RWPE1 (cell line): ENCODE results near the gene CAB39.

Source experiments
- CTCF ChIA-PET: fragments of 350-600 bp; sonication (Branson Sonifier 250); formaldehyde crosslinking; extraction: SDS; loops from one replicate; lab custom pipeline; 2021; lab: Yijun Ruan, JAX
- POLR2A ChIA-PET: fragments of 400-600 bp; formaldehyde crosslinking; extraction: SDS; loops from one replicate; lab custom pipeline; 2020; ENCODE audit warnings: antibody characterized with exemption; ENCODE audit not compliant: low non-redundant PET; lab: Yijun Ruan, JAX
- DNase-seq: peaks from one replicate; pipeline ENCODE4 v3.0.0; 2012; ENCODE audit warnings: low spot score
- H3K27ac ChIP-seq: fragments of 450-650 bp; 2 replicates; pipeline ENCODE4 v1.5.1; 2017
- CTCF ChIP-seq: fragments of 450-650 bp; conservative IDR thresholded peaks from 2 replicates; pipeline ENCODE4 v1.5.1; 2017; ENCODE audit warnings: low read depth, mild to moderate bottlenecking

The CAB39 gene

GRCh38 chr2:230706966-230707365 lies 5.7 kb upstream of the CAB39 start:
- no peak for DNase-seq
- H3K27ac ChIP-seq: no peak overlapping the region
- TF ChIP-seq CTCF: no peak
- CTCF ChIA-PET: interaction anchor here (0.7 kb wide), 1 partner anchor 98 kb away, joined by 3 read pairs; no protein-coding TSS in a partner anchor
- POLR2A ChIA-PET: no interaction called here

GRCh38 chr2:230708204-230708603 lies 4.4 kb upstream of the CAB39 start:
- no peak overlapping the region for H3K27ac ChIP-seq
- ChIA-PET CTCF (no interaction called here), POLR2A (no interaction called here)
- no peak for DNase-seq
- TF ChIP-seq CTCF: no peak

GRCh38 chr2:230711224-230711623 lies 1.4 kb upstream of the CAB39 start:
- DNase-seq: no peak
- CTCF ChIA-PET: no interaction called here
- TF ChIP-seq CTCF: no peak
- POLR2A ChIA-PET: no interaction called here
- no peak overlapping the region for H3K27ac ChIP-seq

- peak; percentile 41 for DNase-seq
- TF ChIP-seq CTCF: no peak
- H3K27ac ChIP-seq: peak overlapping the region; percentile 92
- CTCF ChIA-PET: interaction anchor here (0.6 to 2.2 kb wide), 4 partner anchors 84 to 111 kb away, joined by 4 to 14 read pairs (median 5); no protein-coding TSS in a partner anchor
- POLR2A ChIA-PET: no interaction called here
Measured at GRCh38 chr2:230713331-230714135, 891 bp downstream of the CAB39 start.

GRCh38 chr2:230714136-230714480 lies 1.5 kb downstream of the CAB39 start:
- DNase-seq: peak; percentile 77
- ChIA-PET CTCF (interaction anchor here (0.6 to 2.2 kb wide), 4 partner anchors 84 to 110 kb away, joined by 4 to 14 read pairs (median 5); no protein-coding TSS in a partner anchor), POLR2A (no interaction called here)
- TF ChIP-seq CTCF: no peak
- H3K27ac ChIP-seq: peak overlapping the region; percentile 92

- no peak for DNase-seq
- no peak for TF ChIP-seq CTCF
- H3K27ac ChIP-seq: no peak overlapping the region
- ChIA-PET CTCF (interaction anchor here (2.2 kb wide), 1 partner anchor 83 kb away, joined by 14 read pairs; no protein-coding TSS in a partner anchor), POLR2A (no interaction called here)
Measured at GRCh38 chr2:230715201-230715600, 2.6 kb downstream of the CAB39 start.
